Liver (tissue), 9 donors: ENCODE data around the gene RICTOR. TPM values are rescaled to one million over a fixed set of nuclear protein-coding genes. Genes with fewer than 3 reads are reported as not detected.

Experiments
- DNase-seq: peaks from one replicate; pipeline ENCODE4 v3.0.0-alpha.2; 2017; ENCODE audit warnings: low spot score
- H3K27ac ChIP-seq, 2 donors: one replicate each; pipeline ENCODE4 v1.7.0; 2013; ENCODE audit warnings: inconsistent platforms in 2 of 2, low read length in 2 of 2, control low read depth in 1 of 2, low read depth in 1 of 2, mild to moderate bottlenecking in 1 of 2
- H3K27me3 ChIP-seq, 4 donors: one replicate each; pipeline versions ENCODE4 v1.6.1 to v1.7.0; 2013; ENCODE audit warnings: low read length in 3 of 4, inconsistent platforms in 1 of 4, mild to moderate bottlenecking in 1 of 4, moderate library complexity in 1 of 4; ENCODE audit not compliant: control insufficient read depth in 4 of 4, insufficient read depth in 4 of 4
- H3K36me3 ChIP-seq, 4 donors: one replicate each; pipeline versions ENCODE4 v1.6.1 to v1.7.0; 2013; ENCODE audit warnings: low read length in 3 of 4, mild to moderate bottlenecking in 3 of 4, low read depth in 1 of 4, moderate library complexity in 1 of 4; ENCODE audit not compliant: control insufficient read depth in 4 of 4, insufficient read depth in 3 of 4
- H3K4me1 ChIP-seq, 4 donors: one replicate each; pipeline versions ENCODE4 v1.6.1 to v1.7.0; 2013; ENCODE audit warnings: low read length in 3 of 4, mild to moderate bottlenecking in 3 of 4, moderate library complexity in 1 of 4; ENCODE audit not compliant: control insufficient read depth in 4 of 4, insufficient read depth in 4 of 4
- H3K4me3 ChIP-seq, 3 donors: one replicate each; pipeline versions ENCODE4 v1.6.1 to v1.7.0; 2013; ENCODE audit warnings: low read length in 3 of 3, control low read depth in 1 of 3, low read depth in 1 of 3, mild to moderate bottlenecking in 1 of 3
- H3K9ac ChIP-seq, 2 donors: one replicate each; pipeline ENCODE4 v1.7.0; 2013; ENCODE audit warnings: low read length in 2 of 2, mild to moderate bottlenecking in 2 of 2, moderate library complexity in 2 of 2, control low read depth in 1 of 2, low read depth in 1 of 2
- H3K9me3 ChIP-seq, 4 donors: one replicate each; pipeline versions ENCODE4 v1.6.1 to v1.7.0; 2013; ENCODE audit warnings: low read length in 3 of 4; ENCODE audit not compliant: control insufficient read depth in 4 of 4
- CTCF ChIP-seq: fragments of 150-350 bp; IDR thresholded peaks from 2 replicates; pipeline ENCODE4 v1.5.1; 2017; ENCODE audit warnings: improper control_type of control experiment, low read depth, low read length; ENCODE audit not compliant: missing input control
- EGR1 ChIP-seq, 2 donors: IDR thresholded peaks; 2 replicates each; pipeline ENCODE4 v1.6.1; 2016 to 2018; ENCODE audit warnings: antibody characterized with exemption in 2 of 2, low read depth in 2 of 2
- FOXA2 ChIP-seq: IDR thresholded peaks from 2 replicates; pipeline ENCODE4 v1.6.1; 2016; ENCODE audit warnings: antibody characterized with exemption
- GABPA ChIP-seq, 2 donors: IDR thresholded peaks in 1 of 2; conservative IDR thresholded peaks in 1 of 2; 2 replicates each; pipeline ENCODE4 v1.6.1; 2016; ENCODE audit warnings: antibody characterized with exemption in 2 of 2, mild to moderate bottlenecking in 1 of 2, moderate library complexity in 1 of 2
- HNF4A ChIP-seq, 2 donors: conservative IDR thresholded peaks; 2 replicates each; pipeline ENCODE4 v1.6.1; 2016; ENCODE audit warnings: antibody characterized with exemption in 2 of 2, mild to moderate bottlenecking in 2 of 2
- HNF4G ChIP-seq: IDR thresholded peaks from 2 replicates; pipeline ENCODE4 v1.6.1; 2016; ENCODE audit warnings: antibody characterized with exemption
- JUND ChIP-seq, 2 donors: IDR thresholded peaks; 2 replicates each; pipeline ENCODE4 v1.6.1; 2016; ENCODE audit warnings: antibody characterized with exemption in 2 of 2
- RAD21 ChIP-seq, 2 donors: IDR thresholded peaks; 2 replicates each; pipeline ENCODE4 v1.6.1; 2016; ENCODE audit warnings: antibody characterized with exemption in 2 of 2, mild to moderate bottlenecking in 2 of 2
- REST ChIP-seq: IDR thresholded peaks from 2 replicates; pipeline ENCODE4 v1.6.1; 2016; ENCODE audit warnings: antibody characterized with exemption, mild to moderate bottlenecking
- RXRA ChIP-seq, 2 donors: IDR thresholded peaks; 2 replicates each; pipeline ENCODE4 v1.6.1; 2017 to 2018; ENCODE audit warnings: antibody characterized with exemption in 2 of 2, mild to moderate bottlenecking in 1 of 2
- SP1 ChIP-seq: IDR thresholded peaks from 2 replicates; pipeline ENCODE4 v1.6.1; 2018; ENCODE audit warnings: antibody characterized with exemption, mild to moderate bottlenecking
- TAF1 ChIP-seq: conservative IDR thresholded peaks from 2 replicates; pipeline ENCODE4 v1.6.1; 2016; ENCODE audit warnings: antibody characterized with exemption, mild to moderate bottlenecking
- YY1 ChIP-seq: IDR thresholded peaks from 2 replicates; pipeline ENCODE4 v1.6.1; 2016; ENCODE audit warnings: antibody characterized with exemption, mild to moderate bottlenecking
- WGBS: extraction: QIAGEN DNeasy Blood & Tissue Kit; methylation state at CpG from one replicate; pipeline ENCODE4 v1.1.7; 2013; 5-methylcytosine and 5-hydroxymethylcytosine counted together
- polyA plus RNA-seq, 2 donors: library from polyadenylated mRNA; stranded (reverse) in 1 of 2; unstranded in 1 of 2; fragments of 200-250 nt in 1 of 2; fragments of >200 nt in 1 of 2; fragmentation: Nextera tagmentation in 1 of 2; extraction: Ambion mirVana in 1 of 2; gene quantifications; one replicate each; pipeline versions ENCODE4 v1.2.1 to v1.2.3, GENCODE V29; 2013 to 2015
- total RNA-seq, 2 donors: library from RNA; depleted of rRNA; stranded (reverse); fragments of >200 nt; gene quantifications; one replicate each; pipeline ENCODE4 v1.2.3, GENCODE V29; 2014
- TF ChIP-seq, protein P1 (sequence below): IDR thresholded peaks from 2 replicates; pipeline ENCODE4 v1.6.1; 2016; ENCODE audit warnings: antibody characterized with exemption
- TF ChIP-seq, protein P2 (sequence below): IDR thresholded peaks from 2 replicates; pipeline ENCODE4 v1.6.1; 2016; ENCODE audit warnings: antibody characterized with exemption
- TF ChIP-seq, protein P3 (sequence below): IDR thresholded peaks from 2 replicates; pipeline ENCODE4 v1.6.1; 2016; ENCODE audit warnings: antibody characterized with exemption
- donor health status: healthy.
- donor health status: healthy.
- donor health status: healthy.
- donor health status: healthy.
- donor health status: healthy.

The RICTOR gene
- total and polyA plus RNA-seq, 4 donors, result 2.1 to 24.0 (median 15.0) TPM

- H3K4me3 ChIP-seq, result no peak overlapping the region
- TF ChIP-seq JUND (IDR thresholded peaks at IDR 0.05), result no peak
- TF ChIP-seq TAF1, result no peak
- TF ChIP-seq HNF4A (conservative IDR thresholded peaks at IDR 0.05), result no peak
- TF ChIP-seq SP1, result no peak
- TF ChIP-seq EGR1 (IDR thresholded peaks at IDR 0.05; ENCODE audit: low read depth in 2 of 2), result no peak
- TF ChIP-seq REST, result no peak
- H3K9me3 ChIP-seq, result no peaks in the 10 kb centered on the region
- WGBS, result 95% methylated on average over 4 of the region's 4 CpGs
- H3K36me3 ChIP-seq, result peaks cover 0 to 3% (median 0%) of the 10 kb centered on the region in 4 donors
- no peaks in the 10 kb centered on the region for H3K4me1 ChIP-seq
- no peaks in the 10 kb centered on the region for H3K27me3 ChIP-seq
- no peak for DNase-seq
- H3K27ac ChIP-seq, result no peak overlapping the region
- no peak overlapping the region for H3K9ac ChIP-seq
Observed at GRCh38 chr5:39009981-39010380, 64.2 kb downstream of the RICTOR start.

GRCh38 chr5:39009280-39009679 lies 64.9 kb downstream of the RICTOR start:
- Histone ChIP-seq H3K9me3 (no peaks in the 10 kb centered on the region), H3K36me3 (peaks cover 0 to 3% (median 0%) of the 10 kb centered on the region in 4 donors), H3K4me3 (no peak overlapping the region), H3K27me3 (no peaks in the 10 kb centered on the region), H3K4me1 (no peaks in the 10 kb centered on the region), H3K9ac (no peak overlapping the region), H3K27ac (no peak overlapping the region)
- WGBS, result 98% methylated on average over 1 of the region's 1 CpG
- DNase-seq, result no peak
- no peak for TF ChIP-seq HNF4A (conservative IDR thresholded peaks at IDR 0.05)
- no peak for TF ChIP-seq TAF1
- TF ChIP-seq, protein P1, sequence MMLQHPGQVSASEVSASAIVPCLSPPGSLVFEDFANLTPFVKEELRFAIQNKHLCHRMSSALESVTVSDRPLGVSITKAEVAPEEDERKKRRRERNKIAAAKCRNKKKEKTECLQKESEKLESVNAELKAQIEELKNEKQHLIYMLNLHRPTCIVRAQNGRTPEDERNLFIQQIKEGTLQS, result no peak
- no peak for TF ChIP-seq HNF4G
- TF ChIP-seq EGR1 (IDR thresholded peaks at IDR 0.05; ENCODE audit: low read depth in 2 of 2), result no peak
- TF ChIP-seq, protein P2, sequence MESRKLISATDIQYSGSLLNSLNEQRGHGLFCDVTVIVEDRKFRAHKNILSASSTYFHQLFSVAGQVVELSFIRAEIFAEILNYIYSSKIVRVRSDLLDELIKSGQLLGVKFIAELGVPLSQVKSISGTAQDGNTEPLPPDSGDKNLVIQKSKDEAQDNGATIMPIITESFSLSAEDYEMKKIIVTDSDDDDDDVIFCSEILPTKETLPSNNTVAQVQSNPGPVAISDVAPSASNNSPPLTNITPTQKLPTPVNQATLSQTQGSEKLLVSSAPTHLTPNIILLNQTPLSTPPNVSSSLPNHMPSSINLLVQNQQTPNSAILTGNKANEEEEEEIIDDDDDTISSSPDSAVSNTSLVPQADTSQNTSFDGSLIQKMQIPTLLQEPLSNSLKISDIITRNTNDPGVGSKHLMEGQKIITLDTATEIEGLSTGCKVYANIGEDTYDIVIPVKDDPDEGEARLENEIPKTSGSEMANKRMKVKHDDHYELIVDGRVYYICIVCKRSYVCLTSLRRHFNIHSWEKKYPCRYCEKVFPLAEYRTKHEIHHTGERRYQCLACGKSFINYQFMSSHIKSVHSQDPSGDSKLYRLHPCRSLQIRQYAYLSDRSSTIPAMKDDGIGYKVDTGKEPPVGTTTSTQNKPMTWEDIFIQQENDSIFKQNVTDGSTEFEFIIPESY, result no peak
- TF ChIP-seq RAD21 (IDR thresholded peaks at IDR 0.05), result no peak

GRCh38 chr5:39006650-39007049 lies 67.5 kb downstream of the RICTOR start:
- peaks cover 0 to 6% (median 0%) of the 10 kb centered on the region in 4 donors for H3K36me3 ChIP-seq
- no peak overlapping the region for H3K4me3 ChIP-seq
- H3K4me1 ChIP-seq, result no peaks in the 10 kb centered on the region
- 96% methylated on average over 2 of the region's 2 CpGs for WGBS
- H3K9me3 ChIP-seq, result no peaks in the 10 kb centered on the region
- no peak overlapping the region for H3K27ac ChIP-seq
- no peak for DNase-seq
- H3K27me3 ChIP-seq, result no peaks in the 10 kb centered on the region
- no peak overlapping the region for H3K9ac ChIP-seq
- TF ChIP-seq RXRA (IDR thresholded peaks at IDR 0.05), result no peak
- TF ChIP-seq, protein P1, result no peak
- TF ChIP-seq GABPA (IDR thresholded peaks at IDR 0.05 in 1 of 2, conservative IDR thresholded peaks at IDR 0.05 in 1 of 2), result no peak
- TF ChIP-seq, protein P3, sequence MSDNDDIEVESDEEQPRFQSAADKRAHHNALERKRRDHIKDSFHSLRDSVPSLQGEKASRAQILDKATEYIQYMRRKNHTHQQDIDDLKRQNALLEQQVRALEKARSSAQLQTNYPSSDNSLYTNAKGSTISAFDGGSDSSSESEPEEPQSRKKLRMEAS, result no peak
- TF ChIP-seq REST, result no peak
- TF ChIP-seq EGR1 (IDR thresholded peaks at IDR 0.05; ENCODE audit: low read depth in 2 of 2), result no peak
- no peak for TF ChIP-seq CTCF
- no peak for TF ChIP-seq YY1
- no peak for TF ChIP-seq FOXA2
- TF ChIP-seq RAD21 (IDR thresholded peaks at IDR 0.05), result no peak
